ENCODE data around the gene FOXJ2. TPM values are rescaled to one million over a fixed set of nuclear protein-coding genes. Genes with fewer than 3 reads are reported as not detected.

Gene FOXJ2
- total and polyA plus RNA-seq, 10 of the 15 experiments (the other 5 are each of a cell fraction or from before 2014, with no cell fraction given) = 1.4 to 9.3 (median 4.8) TPM

DNA sequence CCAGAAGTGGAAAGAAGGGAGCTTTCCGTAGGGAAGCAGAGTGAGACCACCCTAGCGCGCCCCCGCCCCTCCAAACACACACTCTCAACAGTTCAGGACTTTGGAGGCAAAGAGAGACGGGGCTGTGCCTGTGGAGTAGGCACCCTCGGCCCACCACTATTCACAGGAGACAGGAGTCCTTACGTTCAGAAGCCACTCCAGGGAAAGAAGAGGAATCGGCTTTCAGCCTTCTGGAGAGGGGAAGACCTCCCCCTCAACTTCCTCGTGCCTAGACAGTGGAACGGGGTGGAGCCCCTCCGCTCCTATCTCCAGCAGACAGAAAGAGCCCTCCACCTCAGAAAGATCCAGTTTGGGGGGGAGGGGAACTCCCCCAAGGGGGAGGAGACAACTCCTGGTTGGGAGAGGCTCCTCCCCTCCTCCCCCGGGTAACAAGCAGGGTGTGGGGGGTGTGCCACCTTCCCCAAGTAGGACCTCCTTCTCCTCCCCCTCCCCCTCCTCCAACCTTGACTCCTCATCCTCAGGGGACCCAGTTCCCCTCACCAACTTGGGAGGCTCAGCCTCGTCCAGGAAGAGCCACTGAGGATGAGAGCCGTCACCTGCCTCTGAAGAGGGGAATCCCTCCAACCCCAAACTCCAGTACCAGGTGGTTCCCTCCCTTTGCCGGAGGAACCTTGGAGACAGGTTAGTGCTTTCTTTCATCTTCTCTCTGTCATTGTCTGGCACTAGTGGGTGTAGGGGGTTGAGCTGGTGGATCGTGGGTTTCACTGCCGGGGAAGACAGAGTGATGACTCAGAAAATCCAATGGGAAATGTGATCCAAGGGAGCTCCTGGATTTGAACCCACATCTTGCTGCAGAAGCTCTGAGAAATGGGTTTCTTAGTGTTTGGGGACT, 883 bp downstream of the FOXJ2 start (continued):
- TF ChIP-seq REST (IDR thresholded peaks at IDR 0.05; ENCODE audit: low read depth, low read length) (no peak), CEBPZ (IDR thresholded peaks at IDR 0.05; ENCODE audit: low read depth, low read length) (no peak)
